Measurements from ENCODE around the gene TRAK2.
"Not testable (repeated sequence)": the region's sequence is repeated elsewhere in the genome, so short reads cannot be mapped to it uniquely, and the experiment has no call there.

Gene TRAK2

DNA sequence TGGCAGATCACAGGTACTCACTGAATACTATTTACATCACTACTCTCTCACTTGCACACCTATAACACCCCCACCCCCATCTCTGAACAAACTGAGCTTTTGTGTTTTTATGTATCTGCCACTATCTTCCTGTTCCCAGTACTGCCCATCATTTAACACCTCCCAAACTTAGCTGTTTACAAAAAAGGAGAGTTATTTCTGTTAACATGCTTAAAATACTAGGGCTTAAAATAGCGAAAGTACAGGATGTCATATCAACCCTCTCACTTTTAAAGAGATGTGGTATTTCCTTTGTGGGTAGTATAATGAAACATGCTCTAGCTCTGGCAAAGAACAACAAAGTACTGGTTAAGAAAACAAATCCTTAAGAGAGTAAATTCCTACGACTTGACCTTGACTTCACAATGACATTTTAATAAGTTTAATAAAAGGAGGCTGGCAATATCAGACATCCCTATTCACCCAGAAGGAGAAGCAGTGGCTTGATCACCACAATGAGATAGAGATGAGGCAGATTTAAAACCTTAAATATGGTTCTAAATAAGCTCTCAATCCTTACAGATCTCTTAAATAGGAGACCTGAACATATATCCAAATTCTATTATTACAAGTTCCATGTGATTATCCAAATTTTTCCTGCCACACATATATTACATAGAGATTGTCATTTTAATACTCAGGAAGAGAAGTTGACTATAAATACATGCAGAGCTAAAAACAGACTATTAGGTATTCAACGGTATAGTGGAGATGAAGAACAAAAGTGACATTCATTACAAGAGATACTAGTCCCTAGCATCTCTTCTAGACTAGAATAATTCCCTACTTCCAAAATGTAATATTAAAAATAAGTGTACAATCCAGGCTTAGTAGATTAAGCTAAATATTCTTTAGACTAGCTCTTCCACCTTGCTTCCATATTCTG, 36.9 kb downstream of the TRAK2 start:
- DNase-seq (ENCODE audit: low read depth), result no peak

DNA sequence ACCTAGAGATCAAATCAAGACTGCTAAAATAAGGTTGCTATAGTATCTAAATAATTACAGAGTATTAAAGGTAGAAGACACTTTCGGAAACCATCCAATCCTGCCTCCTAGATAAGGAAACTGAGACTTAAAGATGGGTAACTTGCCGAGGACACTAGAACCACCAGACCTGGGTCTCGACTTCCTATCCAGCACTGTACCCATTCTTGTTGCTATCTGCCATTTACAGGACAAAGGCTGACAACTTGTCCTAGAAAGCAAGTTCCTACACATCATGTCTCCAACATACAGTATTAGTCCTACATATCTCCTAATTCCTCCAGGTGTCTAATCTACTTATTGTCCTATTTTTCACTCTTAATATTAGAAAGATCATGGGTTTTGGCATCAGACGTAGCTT, 37.7 kb downstream of the TRAK2 start:
- no peak for DNase-seq (ENCODE audit: low read depth)

GRCh38 chr2:201413143-201413542, 38.1 kb downstream of the TRAK2 start:
- no peak for DNase-seq (ENCODE audit: low read depth)

GRCh38 chr2:201411421-201411820, 39.8 kb downstream of the TRAK2 start:
- DNase-seq (ENCODE audit: low read depth), result no peak

GRCh38 chr2:201408931-201409330, 42.3 kb downstream of the TRAK2 start:
- DNase-seq (ENCODE audit: low read depth), result no peak

- DNase-seq (ENCODE audit: low read depth), result no peak
Measured at GRCh38 chr2:201407265-201407664, 44.0 kb downstream of the TRAK2 start.

- DNase-seq (ENCODE audit: low read depth), result no peak
Measured at GRCh38 chr2:201406077-201406662, 45.1 kb downstream of the TRAK2 start.

DNA sequence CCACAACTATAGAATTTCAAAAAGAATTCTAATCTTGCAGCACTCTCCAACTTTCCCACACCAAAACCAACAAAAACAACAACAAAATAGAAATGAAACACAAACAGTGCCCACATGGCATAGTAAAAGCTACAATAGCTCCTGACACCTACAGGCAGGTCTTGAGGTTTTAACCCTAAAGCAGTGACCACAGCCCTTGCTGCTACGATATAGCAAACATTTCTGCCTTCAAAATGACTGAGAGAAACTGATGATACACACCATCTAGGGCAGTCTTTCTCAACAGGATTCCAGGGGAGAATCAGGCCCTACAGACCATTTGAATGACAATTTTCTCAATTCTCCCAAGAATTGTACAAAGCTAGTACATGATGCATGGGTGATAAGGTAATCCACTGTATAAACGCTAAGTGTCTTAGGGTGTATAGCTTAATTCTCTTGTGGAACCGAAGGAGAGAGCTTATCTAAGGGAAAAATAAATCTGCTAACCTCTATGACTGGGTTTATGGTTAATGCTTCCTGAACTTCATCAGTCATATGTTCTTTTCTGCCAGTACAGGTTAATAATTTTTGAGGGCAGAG, 46.5 kb downstream of the TRAK2 start:
- DNase-seq (ENCODE audit: low read depth), result no peak

DNA sequence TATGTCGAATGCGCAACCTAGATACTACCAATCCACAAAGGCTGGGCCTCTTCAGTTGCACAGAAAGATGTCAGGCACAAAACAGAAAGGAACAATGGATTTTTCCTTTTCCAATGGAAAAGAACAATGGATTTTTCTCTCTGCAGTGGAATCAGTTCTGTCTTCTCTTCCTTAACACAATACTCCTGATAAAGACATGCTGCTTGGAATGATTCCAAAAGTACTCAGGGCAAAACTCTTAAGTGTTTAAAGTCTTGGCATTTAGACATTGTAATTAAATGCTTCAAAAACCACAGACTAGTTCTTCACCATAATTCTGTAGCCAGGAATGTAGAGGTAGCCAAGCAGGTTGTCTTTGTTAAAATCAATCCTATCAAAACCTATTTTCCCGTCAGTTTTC, 47.4 kb downstream of the TRAK2 start:
- no peak for DNase-seq (ENCODE audit: low read depth)

- no peak for DNase-seq (ENCODE audit: low read depth)
Measured at GRCh38 chr2:201402651-201403562, 48.4 kb downstream of the TRAK2 start.

- DNase-seq (ENCODE audit: low read depth), result no peak
Measured at GRCh38 chr2:201401815-201402214, 49.4 kb downstream of the TRAK2 start.

DNA sequence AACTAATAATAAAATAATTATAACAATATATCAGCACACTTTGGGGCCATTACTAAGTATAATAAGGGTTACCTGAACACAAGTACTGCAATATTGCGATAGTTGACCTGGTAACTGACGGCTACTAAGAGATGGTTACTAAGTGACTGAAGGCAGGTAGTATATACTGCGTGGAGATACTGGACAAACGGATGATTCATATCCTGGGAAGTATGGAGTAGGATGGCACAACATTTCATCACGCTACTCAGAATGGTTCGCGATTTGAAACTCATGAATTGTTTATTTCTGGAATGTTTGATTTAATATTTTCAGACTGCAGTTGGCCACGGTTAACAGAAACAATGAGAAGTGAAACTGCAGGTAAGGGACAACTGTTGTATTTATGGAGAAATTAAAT, 54.7 kb downstream of the TRAK2 start:
- no peak for DNase-seq (ENCODE audit: low read depth)

- DNase-seq (ENCODE audit: low read depth), result no peak
Measured at GRCh38 chr2:201383136-201383535, 68.1 kb downstream of the TRAK2 start.

DNA sequence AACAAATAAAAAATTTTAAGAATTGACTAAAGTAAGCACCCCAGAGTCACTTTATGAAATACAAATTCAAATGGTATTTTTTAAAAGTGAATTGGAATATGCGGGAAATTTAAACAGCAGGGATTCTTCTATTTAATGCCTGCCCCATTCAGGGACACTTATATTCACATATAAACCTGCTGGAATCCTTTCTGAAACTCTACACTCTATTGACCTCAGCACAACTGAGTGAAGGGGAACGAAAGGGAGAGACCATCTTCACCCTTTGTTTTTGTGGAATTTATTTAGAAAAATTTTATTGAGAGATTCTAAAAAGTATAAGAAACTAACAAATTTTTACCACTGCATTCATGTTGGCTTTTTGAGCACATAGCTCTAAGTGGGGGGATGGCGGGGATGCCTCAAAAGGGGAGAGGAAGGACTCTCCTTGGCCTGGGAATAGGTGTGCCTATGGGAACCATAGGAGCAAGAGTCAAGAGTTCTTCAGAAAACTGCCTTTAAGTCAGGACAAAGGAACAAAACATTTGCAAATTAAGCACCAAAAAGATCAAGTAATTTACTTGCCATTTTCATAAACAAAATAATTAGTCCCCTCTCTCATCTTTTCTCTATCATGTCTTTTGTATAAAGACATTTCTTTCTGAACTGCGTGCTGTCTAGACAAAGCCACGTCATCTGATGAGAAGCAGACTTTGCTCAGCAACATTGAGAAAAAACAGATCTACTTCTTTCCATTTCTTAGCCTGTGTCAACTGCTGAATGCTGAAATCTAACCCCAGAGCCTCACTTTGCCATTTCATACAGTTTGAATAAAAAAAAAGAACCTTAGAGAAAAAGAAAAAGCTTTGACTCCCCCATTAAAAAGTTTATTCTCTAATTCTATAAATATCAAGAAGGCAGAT, 72.5 kb downstream of the TRAK2 start:
- no peak for DNase-seq (ENCODE audit: low read depth)

DNA sequence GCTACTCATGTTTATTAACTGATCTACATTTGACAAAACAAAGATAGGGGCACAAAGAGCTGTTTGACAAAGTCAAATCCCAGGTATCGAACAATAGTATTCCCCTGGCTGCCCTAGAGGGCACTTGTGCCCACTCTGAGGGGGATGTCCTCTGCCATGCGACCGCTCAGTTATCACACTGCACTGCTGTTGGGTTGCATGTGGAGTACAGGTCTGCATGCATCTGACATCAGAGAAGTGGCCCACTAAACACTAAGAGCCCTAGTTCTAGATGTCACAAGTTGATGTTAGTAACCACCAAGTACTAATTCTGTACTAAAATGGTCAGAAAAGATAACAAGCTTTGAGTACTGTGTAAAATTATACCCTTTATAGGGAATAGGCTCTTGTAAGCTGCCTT, 74.0 kb downstream of the TRAK2 start:
- no peak for DNase-seq (ENCODE audit: low read depth)

DNA sequence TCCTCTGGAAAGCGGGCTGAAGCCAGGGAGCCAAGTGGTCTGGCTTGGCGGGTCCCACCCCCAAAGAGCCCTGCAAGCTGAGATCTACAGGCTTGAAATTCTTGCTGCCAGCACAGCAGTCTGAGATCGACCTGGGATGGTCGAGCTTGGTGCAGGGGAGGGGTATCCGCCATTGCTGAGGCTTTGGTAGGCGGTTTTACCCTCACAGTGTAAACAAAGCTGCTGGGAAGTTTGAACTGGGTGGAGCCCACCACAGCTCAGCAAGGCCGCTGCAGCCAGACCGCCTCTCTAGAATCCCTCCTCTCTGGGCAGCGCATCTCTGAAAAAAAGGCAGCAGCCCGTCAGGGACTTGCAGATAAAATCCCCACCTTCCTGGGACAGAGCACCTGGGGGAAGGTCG, 81.5 kb downstream of the TRAK2 start:
- no peak for DNase-seq (ENCODE audit: low read depth)

DNA sequence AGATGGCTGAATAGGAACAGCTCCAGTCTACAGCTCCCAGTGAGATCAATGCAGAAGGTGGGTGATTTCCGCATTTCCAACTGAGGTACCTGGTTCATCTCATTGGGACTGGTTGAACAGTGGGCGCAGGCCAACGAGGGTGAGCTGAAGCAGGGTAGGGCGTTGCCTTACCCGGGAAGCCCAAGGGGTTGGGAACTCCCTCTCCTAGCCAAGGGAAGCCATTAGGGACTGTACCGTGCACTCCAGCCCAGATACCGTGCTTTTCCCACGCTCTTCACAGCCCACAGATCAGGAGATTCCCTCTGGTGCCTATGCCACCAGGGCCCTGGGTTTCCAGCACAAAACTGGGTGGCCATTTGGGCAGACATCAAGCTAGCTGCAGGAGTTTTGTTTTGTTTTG, 81.9 kb downstream of the TRAK2 start:
- DNase-seq (ENCODE audit: low read depth), result not testable (repeated sequence)

GRCh38 chr2:201366146-201366545, 85.1 kb downstream of the TRAK2 start:
- DNase-seq (ENCODE audit: low read depth), result no peak

- DNase-seq (ENCODE audit: low read depth), result no peak
Measured at GRCh38 chr2:201363857-201364560, 87.2 kb downstream of the TRAK2 start.

GRCh38 chr2:201362396-201362795, 88.9 kb downstream of the TRAK2 start:
- no peak for DNase-seq (ENCODE audit: low read depth)

Data from stimulated activated CD8-positive, alpha-beta memory T cell treated with anti-CD3 and anti-CD28 coated beads, Interleukin-12 subunit alpha, Interleukin-12 subunit beta, amount 100 ng/mL, for 4 hours (primary cell).